ENCODE measurements around the gene GDF7.

DNA sequence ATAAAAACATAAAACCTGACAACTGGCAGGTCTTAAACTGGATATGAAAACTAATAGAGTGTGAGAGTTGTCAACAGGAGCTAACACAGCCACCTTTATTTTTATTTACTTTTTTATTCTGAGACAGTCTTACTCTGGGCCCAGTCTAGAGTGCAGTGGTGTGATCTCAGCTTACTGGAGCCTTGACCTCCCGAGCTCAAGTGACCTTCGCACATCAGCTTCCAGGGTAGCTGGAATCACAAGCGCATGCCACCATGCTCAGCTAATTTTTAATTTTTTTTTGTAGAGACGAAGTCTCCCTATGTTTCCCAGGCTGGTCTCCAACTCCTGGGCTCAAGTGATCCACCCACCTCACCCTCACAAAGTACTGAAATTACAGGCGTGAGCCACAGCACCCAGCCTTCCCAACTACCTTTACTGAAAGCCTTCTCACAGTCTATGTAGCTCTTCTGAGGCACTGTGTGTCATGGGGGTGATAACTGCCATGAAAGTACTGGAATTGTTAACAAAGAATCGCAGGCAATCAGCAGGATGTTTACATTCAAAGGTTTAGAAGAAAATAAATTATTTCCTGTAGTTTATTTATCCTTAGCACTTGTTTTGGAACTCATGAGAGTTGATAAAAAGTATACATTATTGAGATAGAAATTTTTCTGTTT lies 24.3 kb downstream of the GDF7 start:
- TF ChIP-seq CTCF (IDR thresholded peaks at IDR 0.05; ENCODE audit: low read depth, low read length) (no peak), EZH2phosphoT487 (IDR thresholded peaks at IDR 0.05; ENCODE audit: low read depth) (no peak)
